BJ (cell line): Measurements from ENCODE around the gene TDP1. TPM values are rescaled to one million over a fixed set of nuclear protein-coding genes. Genes with fewer than 3 reads are reported as not detected.

Experiments used
- CTCF ChIA-PET: fragments of 350-600 bp; formaldehyde crosslinking; extraction: SDS; loops from one replicate; lab custom pipeline; 2021; ENCODE audit warnings: antibody characterized with exemption, inconsistent platforms; lab: Yijun Ruan, JAX
- POLR2A ChIA-PET: fragments of 300-600 bp; sonication (Branson Sonifier 250); formaldehyde crosslinking; extraction: SDS; loops from one replicate; lab custom pipeline; 2021; ENCODE audit warnings: antibody characterized with exemption; lab: Charles Lee
- DNase-seq: peaks from one replicate; pipeline ENCODE4 v3.0.0-alpha.2; 2011; ENCODE audit warnings: low read depth
- H3K27me3 ChIP-seq: 2 replicates; pipeline ENCODE4 v1.6.0; 2011; ENCODE audit warnings: low read length; ENCODE audit not compliant: control insufficient read depth, insufficient read depth
- H3K36me3 ChIP-seq: 2 replicates; pipeline ENCODE4 v1.5.1; 2011; ENCODE audit warnings: low read length; ENCODE audit not compliant: control insufficient read depth, insufficient read depth
- H3K4me3 ChIP-seq: 2 replicates; pipeline ENCODE4 v1.5.1; 2011; ENCODE audit warnings: low read depth, mild to moderate bottlenecking, control low read depth, low read length
- CTCF ChIP-seq: IDR thresholded peaks from 2 replicates; pipeline ENCODE4 v1.5.1; 2011; ENCODE audit warnings: low read depth, mild to moderate bottlenecking, control low read depth, inconsistent platforms, low read length, moderate library complexity; ENCODE audit not compliant: insufficient read depth
- polyA minus RNA-seq: library from RNA; depleted of rRNA, polyadenylated mRNA; stranded (reverse); fragments of >200 nt; gene quantifications from 2 replicates; pipeline ENCODE4 v1.2.3, GENCODE V29; 2011; rRNA and poly(A)+ RNA removed
- polyA plus RNA-seq: library from polyadenylated mRNA; depleted of rRNA; stranded (reverse); fragments of >200 nt; gene quantifications from 2 replicates; pipeline ENCODE4 v1.2.3, GENCODE V29; 2011; rRNA removed

TDP1 gene
- polyA plus RNA-seq, result 18.8 and 21.1 TPM in 2 replicates
- polyA minus RNA-seq, result 16.1 and 22.5 TPM in 2 replicates

- peak; percentile 67 for DNase-seq
- peaks cover 5% of the 10 kb centered on the region for H3K36me3 ChIP-seq
- ChIA-PET CTCF (interaction anchor here (1.0 to 2.0 kb wide), 3 partner anchors 16 to 279 kb away, joined by 3 to 11 read pairs (median 5); no protein-coding TSS in a partner anchor), POLR2A (interaction anchor here (1.0 kb wide), 1 partner anchor 30 kb away, joined by 3 read pairs; no protein-coding TSS in a partner anchor)
- H3K27me3 ChIP-seq, result no peaks in the 10 kb centered on the region
- H3K4me3 ChIP-seq, result peak within 1 kb of the TSS; percentile 54
- TF ChIP-seq CTCF, result peak; percentile 19; the same call in 1 of the 2 replicates
These were observed at the start of gene TDP1 for GRCh38 chr14:89955745-89956660. Gene TDP1, plus strand, starts transcription at chr14:89955927. Its CDS starts 7,188 bp downstream, at chr14:89963115.

GRCh38 chr14:89906000-89906399 is 49.7 kb upstream of the TDP1 start:
- TF ChIP-seq CTCF, result no peak
- ChIA-PET POLR2A (no interaction called here), CTCF (interaction anchor here (1.4 kb wide), 1 partner anchor 863 kb away, joined by 4 read pairs; no protein-coding TSS in a partner anchor)
- Histone ChIP-seq H3K27me3 (no peaks in the 10 kb centered on the region), H3K36me3 (no peaks in the 10 kb centered on the region), H3K4me3 (no peak overlapping the region)
- no peak for DNase-seq

GRCh38 chr14:89907655-89908054 is 48.1 kb upstream of the TDP1 start:
- Histone ChIP-seq H3K27me3 (no peaks in the 10 kb centered on the region), H3K36me3 (no peaks in the 10 kb centered on the region), H3K4me3 (no peak overlapping the region)
- ChIA-PET CTCF (no interaction called here), POLR2A (no interaction called here)
- no peak for DNase-seq
- TF ChIP-seq CTCF, result no peak

- Histone ChIP-seq H3K4me3 (no peak overlapping the region), H3K27me3 (no peaks in the 10 kb centered on the region), H3K36me3 (no peaks in the 10 kb centered on the region)
- no peak for DNase-seq
- no peak for TF ChIP-seq CTCF
- CTCF ChIA-PET, result interaction anchor here (0.5 to 2.0 kb wide), 2 partner anchors 9 to 95 kb away, joined by 4 to 5 read pairs; no protein-coding TSS in a partner anchor
- POLR2A ChIA-PET, result no interaction called here
These were observed 46.8 kb upstream of the TDP1 start for GRCh38 chr14:89908712-89909450.

GRCh38 chr14:89909586-89909985 is 46.1 kb upstream of the TDP1 start:
- POLR2A ChIA-PET, result no interaction called here
- TF ChIP-seq CTCF, result no peak
- CTCF ChIA-PET, result interaction anchor here (1.6 to 2.0 kb wide), 2 partner anchors 9 to 14 kb away, joined by 4 to 5 read pairs; no protein-coding TSS in a partner anchor

More at GRCh38 chr14:89909586-89909985, 46.1 kb upstream of the TDP1 start:
- Histone ChIP-seq H3K4me3 (no peak overlapping the region), H3K27me3 (no peaks in the 10 kb centered on the region), H3K36me3 (no peaks in the 10 kb centered on the region)
- no peak for DNase-seq
